ENCODE results near the gene MYO1F. TPM values are rescaled to one million over a fixed set of nuclear protein-coding genes. Genes with fewer than 3 reads are reported as not detected.

Gene MYO1F
- total RNA-seq, 1 donor from 2014 or later = 7.4 TPM

- no peak for TF ChIP-seq CTCF (IDR thresholded peaks at IDR 0.05; ENCODE audit: borderline replicate concordance)
Measured at GRCh38 chr19:8499048-8499833, 78.0 kb downstream of the MYO1F start.

DNA sequence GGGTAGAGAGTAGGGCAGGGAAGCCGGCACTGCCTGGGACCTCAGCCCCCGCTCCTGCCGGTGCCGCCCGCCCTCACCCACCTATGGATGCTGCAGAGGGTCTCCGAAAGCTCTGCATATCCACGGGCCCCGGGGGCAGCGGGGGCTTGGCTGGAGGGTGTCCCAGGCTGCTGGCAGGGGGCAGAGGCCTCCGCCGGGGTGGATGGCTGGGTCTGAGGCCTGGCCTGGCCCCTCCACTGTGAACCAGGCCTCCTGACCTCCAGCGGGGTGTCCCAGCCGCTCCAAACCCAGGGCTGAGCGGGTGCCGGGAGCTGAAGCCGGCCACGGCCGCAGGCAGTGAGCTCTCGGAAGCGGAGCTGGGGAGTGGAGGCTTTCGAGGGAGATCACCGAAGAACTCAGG lies 78.9 kb downstream of the MYO1F start:
- Histone ChIP-seq H3K4me3 (no peak overlapping the region), H3K27me3 (ENCODE audit: low read depth) (no peaks in the 10 kb centered on the region), H3K36me3 (no peaks in the 10 kb centered on the region), H3K9me3 (replicated peaks) (no peaks in the 10 kb centered on the region), H3K27ac (replicated peaks) (no peak overlapping the region), H3K4me1 (no peaks in the 10 kb centered on the region)
- no peak for TF ChIP-seq CTCF (IDR thresholded peaks at IDR 0.05; ENCODE audit: borderline replicate concordance)
- DNase-seq = no peak
- intact Hi-C loops (cut with micrococcal nuclease) = no loop called here

More at GRCh38 chr19:8499048-8499833, 78.0 kb downstream of the MYO1F start:
- no peak for DNase-seq
- H3K4me1 ChIP-seq = no peaks in the 10 kb centered on the region
- no peaks in the 10 kb centered on the region for H3K27me3 ChIP-seq (ENCODE audit: low read depth)
- H3K36me3 ChIP-seq = no peaks in the 10 kb centered on the region
- no peak overlapping the region for H3K4me3 ChIP-seq
- intact Hi-C loops (cut with micrococcal nuclease) = no loop called here
- no peaks in the 10 kb centered on the region for H3K9me3 ChIP-seq (replicated peaks)
- H3K27ac ChIP-seq (replicated peaks) = no peak overlapping the region

DNA sequence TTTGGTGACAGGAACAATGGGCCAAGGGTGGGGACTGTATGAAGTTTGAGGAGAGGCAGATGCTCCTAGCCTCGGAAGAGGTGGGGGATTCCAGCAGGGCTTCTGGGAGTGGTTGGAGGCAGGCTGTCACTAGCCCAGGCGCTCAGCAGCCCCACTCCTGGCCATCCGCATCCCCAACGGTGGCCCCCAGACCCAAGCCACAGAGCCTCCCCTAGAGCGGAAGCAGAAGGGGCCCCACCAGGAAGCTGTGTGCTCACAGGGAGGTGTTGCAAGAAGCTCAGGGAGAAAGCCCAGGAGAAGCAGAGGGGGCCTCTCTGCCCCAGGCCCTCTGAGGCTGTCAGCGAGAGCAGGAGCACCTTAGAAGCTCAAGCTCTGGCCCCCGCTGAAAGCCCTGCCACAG lies 83.1 kb downstream of the MYO1F start:
- Histone ChIP-seq H3K4me3 (no peak overlapping the region), H3K9me3 (replicated peaks) (no peaks in the 10 kb centered on the region), H3K4me1 (no peaks in the 10 kb centered on the region), H3K27ac (replicated peaks) (no peak overlapping the region), H3K27me3 (ENCODE audit: low read depth) (no peaks in the 10 kb centered on the region), H3K36me3 (peaks cover 6% of the 10 kb centered on the region)
- intact Hi-C loops (cut with micrococcal nuclease) = no loop called here
- no peak for DNase-seq
- TF ChIP-seq CTCF (IDR thresholded peaks at IDR 0.05; ENCODE audit: borderline replicate concordance) = no peak

GRCh38 chr19:8491574-8491973 lies 85.7 kb downstream of the MYO1F start:
- intact Hi-C loops (cut with micrococcal nuclease) = no loop called here
- no peaks in the 10 kb centered on the region for H3K27me3 ChIP-seq (ENCODE audit: low read depth)
- H3K27ac ChIP-seq (replicated peaks) = no peak overlapping the region
- no peaks in the 10 kb centered on the region for H3K4me1 ChIP-seq
- peaks cover 32% of the 10 kb centered on the region for H3K36me3 ChIP-seq
- no peak for DNase-seq
- TF ChIP-seq CTCF (IDR thresholded peaks at IDR 0.05; ENCODE audit: borderline replicate concordance) = no peak
- H3K9me3 ChIP-seq (replicated peaks) = no peaks in the 10 kb centered on the region
- H3K4me3 ChIP-seq = no peak overlapping the region

DNA sequence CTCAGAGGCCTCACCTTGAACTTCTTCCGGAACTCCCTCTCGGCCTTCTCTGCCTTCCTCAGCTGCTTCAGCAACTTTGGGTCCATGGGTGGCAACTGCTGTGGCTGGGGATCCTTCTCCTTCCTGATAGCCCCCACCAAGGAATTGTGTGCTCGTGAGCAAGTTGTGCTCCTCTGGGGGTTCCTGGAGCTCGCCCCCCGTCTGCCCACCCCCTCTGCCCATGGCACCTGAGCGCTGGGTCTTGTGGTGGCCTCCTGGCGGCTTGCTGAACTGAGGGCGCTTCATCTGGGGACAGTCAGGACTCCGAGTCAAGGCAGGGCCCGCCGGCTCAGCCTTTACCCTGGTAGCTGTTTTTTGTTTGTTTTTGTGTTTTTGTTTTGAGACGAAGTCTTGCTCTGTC lies 86.4 kb downstream of the MYO1F start:
- Histone ChIP-seq H3K27ac (replicated peaks) (no peak overlapping the region), H3K36me3 (peaks cover 39% of the 10 kb centered on the region), H3K27me3 (ENCODE audit: low read depth) (no peaks in the 10 kb centered on the region), H3K4me1 (no peaks in the 10 kb centered on the region), H3K4me3 (no peak overlapping the region), H3K9me3 (replicated peaks) (no peaks in the 10 kb centered on the region)
- DNase-seq = no peak
- no peak for TF ChIP-seq CTCF (IDR thresholded peaks at IDR 0.05; ENCODE audit: borderline replicate concordance)
- intact Hi-C loops (cut with micrococcal nuclease) = no loop called here

Data from left ventricle myocardium inferior (tissue), 1 donor.